ENCODE data around the gene LMO1.

GRCh38 chr11:8180469-8180868 is 83.2 kb downstream of the LMO1 start:
- TF ChIP-seq CTCF (IDR thresholded peaks at IDR 0.05; ENCODE audit: insufficient read depth, low read length), result no peak
- TF ChIP-seq POLR2AphosphoS5 (IDR thresholded peaks at IDR 0.05; ENCODE audit: low read depth), result no peak
- no peak for TF ChIP-seq SPI1 (IDR thresholded peaks at IDR 0.05; ENCODE audit: borderline replicate concordance, low read depth)
- no peak for TF ChIP-seq REST (IDR thresholded peaks at IDR 0.05; ENCODE audit: insufficient replicate concordance, low read depth)

Data from HL-60 (cell line).